ENCODE results near the gene HAO2. TPM values are rescaled to one million over a fixed set of nuclear protein-coding genes. Genes with fewer than 3 reads are reported as not detected.

HAO2 gene
- total and polyA plus RNA-seq, 2 donors (not counting 3 experiments of a cell fraction or from before 2014, with no cell fraction given): not detected

- no peak overlapping the region for H3K4me2 ChIP-seq (ENCODE audit: insufficient read depth, low read length)
- dilution Hi-C loops (cut with MboI; ENCODE audit: extremely low pct_ligation_motif_present, low sequenced_read_pairs): no loop called here
- no peak for DNase-seq (ENCODE audit: low read depth, low spot score)
- CTCF ChIA-PET: interaction anchor here (1.8 kb wide), 1 partner anchor 98 kb away, joined by 6 read pairs; no protein-coding TSS in a partner anchor
- H2AFZ ChIP-seq (ENCODE audit: low read depth, low read length): no peak overlapping the region
- H3K9me3 ChIP-seq (replicated peaks; ENCODE audit: control insufficient read depth, insufficient read depth, low read length): no peaks in the 10 kb centered on the region
- H3K4me1 ChIP-seq (ENCODE audit: control insufficient read depth, extremely low read depth, insufficient read depth, low read length): no peaks in the 10 kb centered on the region
- H3K79me2 ChIP-seq (ENCODE audit: control insufficient read depth, insufficient read depth, low read length): no peaks in the 10 kb centered on the region
- H3K9me1 ChIP-seq (replicated peaks; ENCODE audit: control insufficient read depth, extremely low read depth, insufficient read depth, low read length): no peaks in the 10 kb centered on the region
- no peaks in the 10 kb centered on the region for H4K20me1 ChIP-seq (replicated peaks; ENCODE audit: control insufficient read depth, extremely low read depth, insufficient read depth, low read length)
- H3K9ac ChIP-seq (replicated peaks; ENCODE audit: extremely low read depth, insufficient read depth, low read length): no peak overlapping the region
- no peak overlapping the region for H3K4me3 ChIP-seq (replicated peaks in 1 of 3; ENCODE audit: insufficient read depth in 1 of 3, low read depth in 1 of 3, low read length in 3 of 3)
- POLR2A ChIA-PET: no interaction called here
- no peaks in the 10 kb centered on the region for H3K36me3 ChIP-seq (ENCODE audit: control insufficient read depth in 2 of 2, extremely low read depth in 1 of 2, insufficient read depth in 2 of 2, low read length in 2 of 2)
- no peak for TF ChIP-seq JUN (IDR thresholded peaks at IDR 0.05; ENCODE audit: borderline replicate concordance, insufficient read depth, insufficient read length, low read depth)
- no peak for TF ChIP-seq FOS (IDR thresholded peaks at IDR 0.05; ENCODE audit: borderline replicate concordance, insufficient read depth, low read length)
- TF ChIP-seq MAX (IDR thresholded peaks at IDR 0.05; ENCODE audit: insufficient read depth, insufficient read length): no peak
- no peak for TF ChIP-seq POLR2AphosphoS5 (IDR thresholded peaks at IDR 0.05; ENCODE audit: insufficient read depth, low read depth, low read length)
- no peak for TF ChIP-seq MYC (IDR thresholded peaks at IDR 0.05; ENCODE audit: low read depth, low read length)
- TF ChIP-seq GATA2 (IDR thresholded peaks at IDR 0.05; ENCODE audit: insufficient read depth, insufficient read length, low read depth, low read length): no peak
- TF ChIP-seq CTCF (IDR thresholded peaks at IDR 0.05; ENCODE audit: extremely low read depth in 1 of 2, insufficient read depth in 1 of 2, low read depth in 1 of 2, low read length in 2 of 2): no peak
- intact Hi-C loops (cut with micrococcal nuclease): no loop called here
- BruUV-seq (replicated peaks): no TSS peak
- H3K27me3 ChIP-seq (ENCODE audit: control insufficient read depth in 2 of 2, insufficient read depth in 2 of 2, low read length in 2 of 2): peaks cover 3% of the 10 kb centered on the region in 2 experiments
- no peak overlapping the region for H3K27ac ChIP-seq (ENCODE audit: insufficient read depth, low read depth, low read length)
- no peak for FAIRE-seq
Observed at GRCh38 chr1:119373465-119373864, 4.9 kb downstream of the HAO2 start.

Data from endothelial cell of umbilical vein (primary cell).